NT2/D1 (cell line): ENCODE measurements around the gene SLC16A10.

Experiments
- YY1 ChIP-seq: IDR thresholded peaks from 2 replicates; pipeline ENCODE4 v1.6.1; 2011; ENCODE audit not compliant: insufficient read length, insufficient read depth
- ZNF274 ChIP-seq: IDR thresholded peaks from 2 replicates; pipeline ENCODE4 v1.6.1; 2011; ENCODE audit warnings: mild to moderate bottlenecking, low read depth, low read length

DNA sequence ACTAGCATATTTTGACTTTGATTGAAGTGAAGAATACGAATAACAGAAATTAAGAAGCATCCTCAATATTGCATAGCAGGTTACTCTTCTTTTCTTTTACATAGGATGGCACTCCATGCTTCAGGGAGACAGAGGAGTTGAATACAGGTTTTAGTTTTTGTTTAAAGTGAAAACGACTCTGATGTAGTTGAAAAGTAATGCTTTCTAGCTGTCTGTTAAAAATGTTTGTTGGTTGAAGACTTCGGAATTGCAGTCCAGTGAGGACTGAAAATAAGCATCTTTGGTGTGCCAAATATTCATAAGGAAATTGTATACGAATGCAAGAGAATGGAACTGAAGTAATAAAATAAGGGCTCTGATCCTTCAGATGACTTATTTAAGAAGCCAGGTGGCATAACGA is 618 bp upstream of the SLC16A10 start:
- no peak for TF ChIP-seq ZNF274
- TF ChIP-seq YY1: no peak
